Esophagus squamous epithelium (tissue), 5 donors: ENCODE measurements around the gene SEC14L6. TPM values are rescaled to one million over a fixed set of nuclear protein-coding genes. Genes with fewer than 3 reads are reported as not detected.

ENCODE experiments used
- DNase-seq: peaks from one replicate; lab custom pipeline; 2025; lab: John Stamatoyannopoulos, UW
- H3K27ac ChIP-seq, 4 donors: fragments of 200-600 bp; sonication (generic); one replicate each; pipeline ENCODE4 v1.5.1; 2016 to 2019; ENCODE audit warnings: mild to moderate bottlenecking in 1 of 4
- H3K27me3 ChIP-seq, 4 donors: fragments of 200-600 bp; sonication (generic); 1 replicate in 3 of 4; 2 replicates in 1 of 4; pipeline versions ENCODE4 v1.5.1 to v1.6.0; 2017 to 2021; ENCODE audit warnings: antibody characterized with exemption in 1 of 4
- H3K36me3 ChIP-seq, 3 donors: fragments of 200-600 bp; sonication (generic); one replicate each; pipeline ENCODE4 v1.5.1; 2016 to 2019
- H3K4me1 ChIP-seq, 3 donors: fragments of 200-600 bp; sonication (generic); one replicate each; pipeline ENCODE4 v1.5.1; 2017 to 2019
- H3K4me3 ChIP-seq, 4 donors: fragments of 200-600 bp; sonication (generic); 1 replicate in 3 of 4; 2 replicates in 1 of 4; pipeline ENCODE4 v1.5.1; 2016 to 2019; ENCODE audit warnings: mild to moderate bottlenecking in 2 of 4, moderate library complexity in 1 of 4
- H3K9me3 ChIP-seq, 3 donors: fragments of 200-600 bp; sonication (generic); one replicate each; pipeline ENCODE4 v1.5.1; 2016 to 2019
- POLR2A ChIP-seq, 4 donors: fragments of 450-650 bp; IDR thresholded peaks; one replicate each; pipeline ENCODE4 v1.6.1; 2017; ENCODE audit warnings: antibody characterized with exemption in 4 of 4, mild to moderate bottlenecking in 4 of 4, moderate library complexity in 3 of 4
- WGBS, 2 donors: methylation state at CpG; one replicate each; pipeline ENCODE4 v1.1.5; 2018; 5-methylcytosine and 5-hydroxymethylcytosine counted together
- intact Hi-C: fragments of 100-400 bp; cut with DNase I; formaldehyde crosslinking; loops from one replicate; pipeline ENCODE4 v1.15.0; 2022
- total RNA-seq, 4 donors: library from RNA; depleted of rRNA; stranded (reverse); fragments of >200 nt; gene quantifications; one replicate each; pipeline ENCODE4 v1.1.0, GENCODE V29; 2016
- TF ChIP-seq, protein P1 (sequence below), 6 experiments: fragments of 450-650 bp in 4 of 6; fragments of 200-600 bp in 2 of 6; sonication (generic) in 2 of 6; IDR thresholded peaks; one replicate each; pipeline ENCODE4 v1.5.1; 2016 to 2019; ENCODE audit warnings: antibody characterized with exemption in 6 of 6, mild to moderate bottlenecking in 4 of 6, moderate library complexity in 4 of 6
- donor health status: DM: yes; HTN: yes; CAD: no.

The SEC14L6 gene
- total RNA-seq, 4 donors from 2014 or later = 0.19 TPM; not detected in 3

- 62 to 69% methylated on average over 8 of the region's 8 CpGs for WGBS, 2 donors
- no peaks in the 10 kb centered on the region for H3K36me3 ChIP-seq
- peaks cover 0 to 26% (median 0%) of the 10 kb centered on the region in 4 donors for H3K27me3 ChIP-seq
- H3K4me3 ChIP-seq = no peak overlapping the region
- H3K4me1 ChIP-seq = no peaks in the 10 kb centered on the region
- H3K27ac ChIP-seq = no peak overlapping the region
- intact Hi-C loops = no loop called here
- no peak for TF ChIP-seq POLR2A (IDR thresholded peaks at IDR 0.05)
- TF ChIP-seq, protein P1, sequence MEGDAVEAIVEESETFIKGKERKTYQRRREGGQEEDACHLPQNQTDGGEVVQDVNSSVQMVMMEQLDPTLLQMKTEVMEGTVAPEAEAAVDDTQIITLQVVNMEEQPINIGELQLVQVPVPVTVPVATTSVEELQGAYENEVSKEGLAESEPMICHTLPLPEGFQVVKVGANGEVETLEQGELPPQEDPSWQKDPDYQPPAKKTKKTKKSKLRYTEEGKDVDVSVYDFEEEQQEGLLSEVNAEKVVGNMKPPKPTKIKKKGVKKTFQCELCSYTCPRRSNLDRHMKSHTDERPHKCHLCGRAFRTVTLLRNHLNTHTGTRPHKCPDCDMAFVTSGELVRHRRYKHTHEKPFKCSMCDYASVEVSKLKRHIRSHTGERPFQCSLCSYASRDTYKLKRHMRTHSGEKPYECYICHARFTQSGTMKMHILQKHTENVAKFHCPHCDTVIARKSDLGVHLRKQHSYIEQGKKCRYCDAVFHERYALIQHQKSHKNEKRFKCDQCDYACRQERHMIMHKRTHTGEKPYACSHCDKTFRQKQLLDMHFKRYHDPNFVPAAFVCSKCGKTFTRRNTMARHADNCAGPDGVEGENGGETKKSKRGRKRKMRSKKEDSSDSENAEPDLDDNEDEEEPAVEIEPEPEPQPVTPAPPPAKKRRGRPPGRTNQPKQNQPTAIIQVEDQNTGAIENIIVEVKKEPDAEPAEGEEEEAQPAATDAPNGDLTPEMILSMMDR (IDR thresholded peaks at IDR 0.05) = no peak
- no peaks in the 10 kb centered on the region for H3K9me3 ChIP-seq
- DNase-seq = no peak
Observed at GRCh38 chr22:30523646-30524489, 22.7 kb downstream of the SEC14L6 start.

GRCh38 chr22:30521368-30522156, 25.0 kb downstream of the SEC14L6 start:
- 46 to 72% methylated on average over 5 of the region's 5 CpGs for WGBS, 2 donors
- H3K9me3 ChIP-seq = no peaks in the 10 kb centered on the region

GRCh38 chr22:30519842-30520425, 26.6 kb downstream of the SEC14L6 start:
- Histone ChIP-seq H3K27ac (no peak overlapping the region), H3K36me3 (no peaks in the 10 kb centered on the region), H3K9me3 (no peaks in the 10 kb centered on the region), H3K4me3 (no peak overlapping the region), H3K4me1 (no peaks in the 10 kb centered on the region), H3K27me3 (peaks cover 0 to 23% (median 0%) of the 10 kb centered on the region in 4 donors)
- no peak for DNase-seq
- TF ChIP-seq, protein P1 (IDR thresholded peaks at IDR 0.05) = no peak
- no peak for TF ChIP-seq POLR2A (IDR thresholded peaks at IDR 0.05)
- WGBS, 2 donors = 78 to 89% methylated on average over 5 to 7 of the region's 7 CpGs
- intact Hi-C loops = no loop called here

More at GRCh38 chr22:30521368-30522156, 25.0 kb downstream of the SEC14L6 start:
- no peak for TF ChIP-seq POLR2A (IDR thresholded peaks at IDR 0.05)
- TF ChIP-seq, protein P1 (IDR thresholded peaks at IDR 0.05) = no peak
- Histone ChIP-seq H3K27me3 (peaks cover 0 to 26% (median 0%) of the 10 kb centered on the region in 4 donors), H3K4me3 (no peak overlapping the region), H3K4me1 (no peaks in the 10 kb centered on the region), H3K36me3 (no peaks in the 10 kb centered on the region), H3K27ac (no peak overlapping the region)
- DNase-seq = no peak
- intact Hi-C loops = no loop called here

GRCh38 chr22:30516731-30517130, 29.8 kb downstream of the SEC14L6 start:
- WGBS, 2 donors = 79 to 83% methylated on average over 5 of the region's 5 CpGs
- Histone ChIP-seq H3K36me3 (no peaks in the 10 kb centered on the region), H3K27ac (no peak overlapping the region), H3K4me3 (no peak overlapping the region), H3K27me3 (peaks cover 0 to 16% (median 0%) of the 10 kb centered on the region in 4 donors), H3K9me3 (no peaks in the 10 kb centered on the region), H3K4me1 (no peaks in the 10 kb centered on the region)
- no peak for DNase-seq
- intact Hi-C loops = no loop called here
- TF ChIP-seq, protein P1 (IDR thresholded peaks at IDR 0.05) = no peak
- TF ChIP-seq POLR2A (IDR thresholded peaks at IDR 0.05) = no peak
